ENCODE data around the gene SNPH.
"Not testable (repeated sequence)": the region's sequence is repeated elsewhere in the genome, so short reads cannot be mapped to it uniquely, and the experiment has no call there.

The SNPH gene, protein sequence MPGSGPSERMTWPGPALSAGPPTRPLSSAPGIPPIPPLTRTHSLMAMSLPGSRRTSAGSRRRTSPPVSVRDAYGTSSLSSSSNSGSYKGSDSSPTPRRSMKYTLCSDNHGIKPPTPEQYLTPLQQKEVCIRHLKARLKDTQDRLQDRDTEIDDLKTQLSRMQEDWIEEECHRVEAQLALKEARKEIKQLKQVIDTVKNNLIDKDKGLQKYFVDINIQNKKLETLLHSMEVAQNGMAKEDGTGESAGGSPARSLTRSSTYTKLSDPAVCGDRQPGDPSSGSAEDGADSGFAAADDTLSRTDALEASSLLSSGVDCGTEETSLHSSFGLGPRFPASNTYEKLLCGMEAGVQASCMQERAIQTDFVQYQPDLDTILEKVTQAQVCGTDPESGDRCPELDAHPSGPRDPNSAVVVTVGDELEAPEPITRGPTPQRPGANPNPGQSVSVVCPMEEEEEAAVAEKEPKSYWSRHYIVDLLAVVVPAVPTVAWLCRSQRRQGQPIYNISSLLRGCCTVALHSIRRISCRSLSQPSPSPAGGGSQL

DNA sequence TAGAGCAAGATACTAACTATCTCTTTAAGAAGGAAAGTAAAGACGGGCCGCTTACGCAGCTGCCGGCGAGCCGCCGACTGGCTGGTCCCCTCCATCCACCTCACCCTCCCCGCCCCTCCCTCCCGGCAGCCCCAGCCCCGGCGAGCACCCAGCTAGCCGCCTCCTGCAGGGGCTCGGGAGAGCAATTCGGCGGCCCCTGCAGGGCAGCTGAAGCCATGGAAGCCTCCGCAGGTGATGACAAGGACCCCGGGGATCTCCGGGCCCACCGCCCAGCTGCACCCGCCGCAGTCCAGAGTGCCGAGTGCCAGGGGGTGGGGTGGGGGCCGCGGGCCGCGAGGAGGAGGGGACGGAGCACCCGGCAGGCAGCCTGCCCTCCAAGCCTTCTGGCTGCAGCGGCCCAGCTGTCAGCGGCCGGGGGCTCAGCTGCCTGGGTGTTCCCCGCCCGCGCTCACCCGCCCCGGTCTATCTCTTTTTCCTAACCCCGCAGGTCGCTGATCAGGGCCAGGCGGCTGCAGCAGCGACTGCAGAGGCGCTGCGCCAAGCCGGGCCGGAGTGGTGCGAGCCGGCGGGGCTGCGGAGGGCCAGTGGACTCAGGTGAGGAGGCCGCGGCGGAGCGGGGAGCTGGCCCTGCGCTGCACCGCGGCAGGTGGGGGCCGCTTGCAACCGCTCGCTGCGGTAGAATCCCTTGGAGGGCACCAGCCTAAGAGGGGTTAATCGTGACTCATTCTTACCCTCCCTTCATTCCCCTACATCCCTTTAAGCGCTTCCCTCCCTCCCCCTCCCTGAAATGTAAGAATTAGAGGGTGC, at the start of gene SNPH:
Gene SNPH (plus strand): TSS at position 128 of the 807 bp plus-strand sequence. CDS start 29,946 bp downstream, outside the sequence.
- H3K4me3 ChIP-seq (ENCODE audit: low read depth, low read length) = peak within 1 kb of the TSS; percentile 27
- TF ChIP-seq POLR2A (IDR thresholded peaks at IDR 0.05; ENCODE audit: extremely low read depth, insufficient read length) = no peak
- TF ChIP-seq, protein P1, sequence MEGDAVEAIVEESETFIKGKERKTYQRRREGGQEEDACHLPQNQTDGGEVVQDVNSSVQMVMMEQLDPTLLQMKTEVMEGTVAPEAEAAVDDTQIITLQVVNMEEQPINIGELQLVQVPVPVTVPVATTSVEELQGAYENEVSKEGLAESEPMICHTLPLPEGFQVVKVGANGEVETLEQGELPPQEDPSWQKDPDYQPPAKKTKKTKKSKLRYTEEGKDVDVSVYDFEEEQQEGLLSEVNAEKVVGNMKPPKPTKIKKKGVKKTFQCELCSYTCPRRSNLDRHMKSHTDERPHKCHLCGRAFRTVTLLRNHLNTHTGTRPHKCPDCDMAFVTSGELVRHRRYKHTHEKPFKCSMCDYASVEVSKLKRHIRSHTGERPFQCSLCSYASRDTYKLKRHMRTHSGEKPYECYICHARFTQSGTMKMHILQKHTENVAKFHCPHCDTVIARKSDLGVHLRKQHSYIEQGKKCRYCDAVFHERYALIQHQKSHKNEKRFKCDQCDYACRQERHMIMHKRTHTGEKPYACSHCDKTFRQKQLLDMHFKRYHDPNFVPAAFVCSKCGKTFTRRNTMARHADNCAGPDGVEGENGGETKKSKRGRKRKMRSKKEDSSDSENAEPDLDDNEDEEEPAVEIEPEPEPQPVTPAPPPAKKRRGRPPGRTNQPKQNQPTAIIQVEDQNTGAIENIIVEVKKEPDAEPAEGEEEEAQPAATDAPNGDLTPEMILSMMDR (IDR thresholded peaks at IDR 0.05; ENCODE audit: low read depth, low read length) = no peak
- no peak for TF ChIP-seq MYC (IDR thresholded peaks at IDR 0.05; ENCODE audit: low read depth, low read length)
- TF ChIP-seq, protein P2, sequence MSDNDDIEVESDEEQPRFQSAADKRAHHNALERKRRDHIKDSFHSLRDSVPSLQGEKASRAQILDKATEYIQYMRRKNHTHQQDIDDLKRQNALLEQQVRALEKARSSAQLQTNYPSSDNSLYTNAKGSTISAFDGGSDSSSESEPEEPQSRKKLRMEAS (IDR thresholded peaks at IDR 0.05; ENCODE audit: low read depth, low read length) = no peak
- peak; percentile 77 for DNase-seq (ENCODE audit: low read depth)

DNA sequence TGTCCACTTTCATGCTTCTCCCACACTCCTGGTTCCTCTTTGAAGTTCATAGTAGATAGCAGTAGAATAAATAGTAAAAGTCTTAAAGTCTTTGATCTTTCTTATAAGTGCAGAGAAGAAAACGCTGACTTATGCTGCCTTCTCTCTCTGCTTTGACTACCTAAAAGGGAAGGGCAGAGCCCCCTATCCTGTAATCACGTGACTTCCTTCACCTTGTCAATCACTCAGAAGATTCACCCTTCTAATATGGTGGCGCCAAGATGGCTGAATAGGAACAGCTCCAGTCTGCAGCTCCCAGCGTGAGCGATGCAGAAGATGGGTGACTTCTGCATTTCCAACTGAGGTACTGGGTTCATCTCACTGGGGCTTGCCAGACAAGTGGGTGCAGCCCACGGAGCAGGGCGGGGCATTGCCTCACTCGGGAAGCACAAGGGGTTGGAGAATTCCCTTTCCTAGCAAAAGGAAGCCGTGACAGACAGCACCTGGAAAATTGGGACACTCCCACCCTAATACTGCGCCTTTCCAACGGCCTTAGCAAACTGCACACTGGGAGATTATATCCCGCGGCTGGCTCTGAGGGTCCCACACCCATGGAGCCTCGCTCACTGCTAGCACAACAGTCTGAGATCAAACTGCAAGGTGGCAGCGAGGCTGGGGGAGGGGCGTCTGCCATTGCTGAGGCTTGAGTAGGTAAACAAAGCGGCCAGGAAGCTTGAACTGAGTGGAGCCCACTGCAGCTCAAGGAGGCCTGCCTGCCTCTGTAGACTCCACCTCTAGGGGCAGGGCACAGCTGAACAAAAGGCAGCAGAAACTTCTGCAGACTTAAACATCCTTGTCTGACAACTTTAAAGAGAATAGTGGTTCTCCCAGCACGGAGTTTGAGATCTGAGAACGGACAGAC, 49.3 kb upstream of the SNPH start:
- not testable (repeated sequence) for H3K4me3 ChIP-seq (ENCODE audit: low read depth, low read length); DNase-seq (ENCODE audit: low read depth)

DNA sequence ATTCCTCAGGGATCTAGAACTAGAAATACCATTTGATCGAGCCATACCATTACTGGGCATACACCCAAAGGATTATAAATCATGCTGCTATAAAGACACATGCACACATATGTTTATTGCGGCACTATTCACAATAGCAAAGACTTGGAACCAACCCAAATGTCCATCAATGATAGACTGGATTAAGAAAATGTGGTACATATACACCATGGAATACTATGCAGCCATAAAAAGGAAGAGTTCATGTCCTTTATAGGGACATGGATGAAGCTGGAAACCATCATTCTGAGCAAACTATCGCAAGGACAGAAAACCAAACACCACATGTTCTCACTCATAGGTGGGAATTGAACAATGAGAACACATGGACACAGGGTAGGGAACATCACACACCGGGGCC, 43.3 kb upstream of the SNPH start:
- not testable (repeated sequence) for DNase-seq (ENCODE audit: low read depth)

DNA sequence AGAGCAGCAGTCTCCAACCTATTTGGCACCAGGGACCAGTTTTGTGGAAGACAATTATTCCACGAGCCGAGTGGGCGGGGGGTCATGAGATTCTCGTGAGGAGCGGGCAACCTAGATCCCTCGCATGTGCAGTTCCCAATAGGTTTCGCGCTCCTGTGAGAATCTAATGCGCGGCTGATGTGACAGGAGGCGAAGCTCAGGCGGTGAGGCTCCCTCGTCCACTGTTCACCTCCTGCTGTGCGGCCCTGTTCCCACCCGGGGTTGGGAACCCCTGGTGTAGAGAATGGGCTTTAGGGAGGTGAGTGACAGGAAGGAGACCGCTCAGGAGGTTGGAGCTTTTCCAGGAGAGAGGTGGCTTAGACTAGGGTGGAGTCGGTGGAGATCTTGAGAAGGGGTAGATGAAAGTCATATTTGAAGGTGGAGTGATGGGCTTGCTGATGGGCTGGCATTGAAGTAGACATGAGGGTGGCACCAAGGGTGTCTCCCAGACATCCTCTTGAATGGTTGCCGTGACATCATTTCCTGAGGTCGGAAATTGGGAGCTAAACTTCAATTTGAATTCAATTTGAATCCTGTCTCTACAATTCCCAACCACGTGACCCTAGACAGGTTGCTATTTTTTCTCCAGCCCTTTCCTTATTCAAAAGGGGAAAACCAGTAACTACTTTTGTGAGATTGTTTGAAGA, 41.7 kb upstream of the SNPH start:
- no peak for DNase-seq (ENCODE audit: low read depth)
- TF ChIP-seq, protein P2 (IDR thresholded peaks at IDR 0.05; ENCODE audit: low read depth, low read length) = no peak
- TF ChIP-seq MYC (IDR thresholded peaks at IDR 0.05; ENCODE audit: low read depth, low read length) = no peak
- TF ChIP-seq, protein P1 (IDR thresholded peaks at IDR 0.05; ENCODE audit: low read depth, low read length) = no peak
- no peak for TF ChIP-seq POLR2A (IDR thresholded peaks at IDR 0.05; ENCODE audit: extremely low read depth, insufficient read length)
- H3K4me3 ChIP-seq (ENCODE audit: low read depth, low read length) = no peak overlapping the region

More for the DNA sequence above, 43.3 kb upstream of the SNPH start:
- not testable (repeated sequence) for H3K4me3 ChIP-seq (ENCODE audit: low read depth, low read length)

DNA sequence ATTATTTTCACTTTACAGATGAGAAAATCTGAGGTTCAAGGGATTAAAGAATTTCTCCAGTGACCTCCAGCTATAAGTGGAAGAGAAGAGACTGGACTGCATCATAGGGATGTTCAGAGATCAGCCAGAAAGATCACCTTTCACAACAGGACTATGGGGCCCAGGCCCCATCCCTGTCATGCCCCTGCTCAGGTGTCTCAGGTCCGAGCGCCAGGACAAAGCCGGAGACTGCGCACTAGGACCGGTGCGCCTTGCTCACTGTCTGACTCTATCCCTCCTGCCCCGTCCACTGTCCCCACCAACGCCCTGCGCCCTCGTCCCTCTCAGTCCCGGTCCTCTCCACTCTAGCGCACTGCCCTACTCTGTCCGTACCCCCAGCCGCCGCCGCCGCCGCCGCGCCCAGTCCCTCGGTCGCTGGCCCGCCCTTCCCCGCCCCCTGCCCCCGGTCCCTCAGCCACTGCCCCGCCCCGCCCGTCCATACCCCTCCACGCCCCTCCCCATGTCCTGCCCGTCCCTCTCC, 40.8 kb upstream of the SNPH start:
- DNase-seq (ENCODE audit: low read depth) = peak; percentile 7
- TF ChIP-seq MYC (IDR thresholded peaks at IDR 0.05; ENCODE audit: low read depth, low read length) (no peak), POLR2A (IDR thresholded peaks at IDR 0.05; ENCODE audit: extremely low read depth, insufficient read length) (no peak)
- TF ChIP-seq, protein P2 (IDR thresholded peaks at IDR 0.05; ENCODE audit: low read depth, low read length) = no peak
- TF ChIP-seq, protein P1 (IDR thresholded peaks at IDR 0.05; ENCODE audit: low read depth, low read length) = no peak
- H3K4me3 ChIP-seq (ENCODE audit: low read depth, low read length) = no peak overlapping the region

Measured in NB4 (cell line).